Heart right ventricle (tissue), 16 donors: Measurements from ENCODE around the gene LIMCH1. TPM values are rescaled to one million over a fixed set of nuclear protein-coding genes. Genes with fewer than 3 reads are reported as not detected.
"Not testable (repeated sequence)": the region's sequence is repeated elsewhere in the genome, so short reads cannot be mapped to it uniquely, and the experiment has no call there.

Source experiments
- ATAC-seq, 8 donors: fragments of 200-7000 bp; cut with Tn5 transposase; one replicate each; pipeline ENCODE4 v1.9.1; 2020; ENCODE audit warnings: mild to moderate bottlenecking in 8 of 8, moderate library complexity in 8 of 8, moderate number of reproducible peaks in 1 of 8
- DNase-seq, 2 donors: peaks; one replicate each; pipeline ENCODE4 v3.0.0-alpha.2; 2020
- H3K27ac ChIP-seq, 10 donors: fragments of 200-600 bp; sonication (generic) in 2 of 10; one replicate each; pipeline versions ENCODE4 v1.5.0 to v1.8.0; 2020 to 2022; ENCODE audit warnings: mild to moderate bottlenecking in 3 of 10
- H3K27me3 ChIP-seq, 7 donors: fragments of 200-600 bp; one replicate each; pipeline ENCODE4 v1.8.0; 2021 to 2022; ENCODE audit warnings: mild to moderate bottlenecking in 2 of 7
- H3K36me3 ChIP-seq, 9 donors: fragments of 200-600 bp; sonication (generic) in 1 of 9; one replicate each; pipeline versions ENCODE4 v1.5.0 to v1.8.0; 2020 to 2022; ENCODE audit warnings: mild to moderate bottlenecking in 2 of 9
- H3K4me1 ChIP-seq, 9 donors: fragments of 200-600 bp; sonication (generic) in 1 of 9; one replicate each; pipeline versions ENCODE4 v1.5.0 to v1.8.0; 2020 to 2022; ENCODE audit warnings: mild to moderate bottlenecking in 4 of 9
- H3K4me3 ChIP-seq, 10 donors: fragments of 200-600 bp; sonication (generic) in 2 of 10; one replicate each; pipeline versions ENCODE4 v1.5.0 to v1.8.0; 2020 to 2022; ENCODE audit warnings: mild to moderate bottlenecking in 7 of 10, moderate library complexity in 2 of 10
- H3K9me3 ChIP-seq, 11 donors: fragments of 200-600 bp in 10 of 11; sonication (generic) in 2 of 11; one replicate each; pipeline versions ENCODE4 v1.5.0 to v1.8.0; 2013 to 2022; ENCODE audit warnings: mild to moderate bottlenecking in 2 of 11, control low read depth in 1 of 11, moderate library complexity in 1 of 11
- CTCF ChIP-seq, 9 donors: fragments of 200-600 bp; sonication (generic) in 2 of 9; IDR thresholded peaks; one replicate each; pipeline versions ENCODE4 v1.5.0 to v1.8.0; 2021 to 2022; ENCODE audit warnings: antibody characterized with exemption in 9 of 9, mild to moderate bottlenecking in 5 of 9, moderate library complexity in 1 of 9
- WGBS, 2 donors: extraction: QIAGEN DNeasy Blood & Tissue Kit; methylation state at CpG; one replicate each; pipeline ENCODE4 v1.1.7; 2013; ENCODE audit warnings: inconsistent platforms in 1 of 2; 5-methylcytosine and 5-hydroxymethylcytosine counted together
- intact Hi-C, 10 donors: fragments of 100-400 bp; cut with DNase I; formaldehyde crosslinking; loops; one replicate each; pipeline versions ENCODE4 v1.11.1 to v1.14.2; 2022
- polyA plus RNA-seq, 2 donors: library from polyadenylated mRNA; stranded (reverse); fragments of 200-250 nt; gene quantifications; one replicate each; pipeline ENCODE4 v1.2.3, GENCODE V29; 2013
- total RNA-seq, 10 donors: library from RNA; stranded (reverse); fragmentation: NEBNext Ultra II Directional in 3 of 10; extraction: Animal tissue kit (Norgen Biotek cat#: 25700) in 3 of 10; gene quantifications; one replicate each; pipeline versions ENCODE4 v1.2.1 to v1.2.4, GENCODE V29; 2021 to 2023
- donor health status: Arrhythmogenic right ventricular cardiomyopathy.
- donor health status: ischemic (EF 13 %, LVEDD 7.1; RV severe dilation, severe dysfunction).
- donor health status: healthy with polysubstance abuse.
- donor health status: DM: no; HTN: yes; CAD: no.
- donor health status: DM: no; HTN: no; CAD: no.
- donor health status: ischemic (EF 25% LVEDD 6.9; RV normal size, moderate dysfunction).
- donor health status: ischemic (EF 25% LVEDD 5.7; RV mildly dilated, moderate dysfunction).
- donor health status: healthy.
- donor health status: DM: yes; HTN: yes; CAD: no.
- donor health status: Ischemic cardiomyopathy.
- donor health status: ischemic (EF 35%, LVEDD 5.7; RV mildly dilated, moderate dysfunction).
- donor health status: nonischemic (EF 11% LVEDD 7.7; RV severe dilation, severe dysfunction).
- donor health status: DM: yes; HTN: yes; CAD: no.
- donor health status: PGD.
- donor health status: ischemic (EF 29% LVEDD 5.4; RV normal size, mild dysfunction).
- donor health status: nonischemic (EF 23%, LVEDD 6.1; RV moderate dilation, normal function).

Gene LIMCH1
- total and polyA plus RNA-seq, 12 donors = 28.4 to 410 (median 280) TPM

- intact Hi-C loops = no loop called here
- no peaks in the 10 kb centered on the region for H3K4me1 ChIP-seq
- ATAC-seq = no peak
- no peaks in the 10 kb centered on the region for H3K9me3 ChIP-seq
- H3K27me3 ChIP-seq = peaks cover 0 to 51% (median 16%) of the 10 kb centered on the region in 7 donors
- H3K4me3 ChIP-seq = no peak overlapping the region
- H3K27ac ChIP-seq = no peak overlapping the region
- DNase-seq = no peak
- no peaks in the 10 kb centered on the region for H3K36me3 ChIP-seq
- no peak for TF ChIP-seq CTCF (IDR thresholded peaks at IDR 0.05)
- 64 to 69% methylated on average over 5 of the region's 5 CpGs for WGBS, 2 donors
Observed at GRCh38 chr4:41709844-41710481, 172.0 kb downstream of the LIMCH1 start.

- DNase-seq, H3K9me3 ChIP-seq, H3K4me3 ChIP-seq, ATAC-seq, H3K36me3 ChIP-seq, H3K4me1 ChIP-seq, intact Hi-C loops, H3K27ac ChIP-seq: not testable (repeated sequence)
- peaks cover 0 to 68% (median 21%) of the 10 kb centered on the region in 7 donors for H3K27me3 ChIP-seq
- WGBS, 2 donors = 91 to 96% methylated on average over 2 of the region's 2 CpGs
Observed at GRCh38 chr4:41711654-41712053, 173.7 kb downstream of the LIMCH1 start.

- Histone ChIP-seq H3K36me3 (no peaks in the 10 kb centered on the region), H3K9me3 (no peaks in the 10 kb centered on the region), H3K27ac (no peak overlapping the region), H3K27me3 (peaks cover 0 to 75% (median 21%) of the 10 kb centered on the region in 7 donors), H3K4me1 (no peaks in the 10 kb centered on the region), H3K4me3 (no peak overlapping the region)
- ATAC-seq (no peak), DNase-seq (no peak)
- intact Hi-C loops = no loop called here
- WGBS, 2 donors = 80 to 81% methylated on average over 3 of the region's 3 CpGs
- TF ChIP-seq CTCF (IDR thresholded peaks at IDR 0.05) = no peak
Observed at GRCh38 chr4:41712425-41712824, 174.5 kb downstream of the LIMCH1 start.

GRCh38 chr4:41713768-41714167 is 175.8 kb downstream of the LIMCH1 start:
- H3K27me3 ChIP-seq = peaks cover 0 to 81% (median 33%) of the 10 kb centered on the region in 7 donors
- no peak for TF ChIP-seq CTCF (IDR thresholded peaks at IDR 0.05)
- no peaks in the 10 kb centered on the region for H3K4me1 ChIP-seq
- no peaks in the 10 kb centered on the region for H3K36me3 ChIP-seq
- no peak overlapping the region for H3K27ac ChIP-seq
- 64 to 68% methylated on average over 1 of the region's 1 CpG for WGBS, 2 donors
- H3K9me3 ChIP-seq = no peaks in the 10 kb centered on the region
- no peak for ATAC-seq
- intact Hi-C loops = no loop called here
- no peak overlapping the region for H3K4me3 ChIP-seq
- no peak for DNase-seq

- Histone ChIP-seq H3K27me3 (peaks cover 0 to 80% (median 39%) of the 10 kb centered on the region in 7 donors), H3K4me3 (no peak overlapping the region), H3K27ac (no peak overlapping the region), H3K9me3 (no peaks in the 10 kb centered on the region), H3K36me3 (no peaks in the 10 kb centered on the region), H3K4me1 (no peaks in the 10 kb centered on the region)
- DNase-seq (no peak), ATAC-seq (no peak)
- 72 to 81% methylated on average over 6 of the region's 6 CpGs for WGBS, 2 donors
- no peak for TF ChIP-seq CTCF (IDR thresholded peaks at IDR 0.05)
- intact Hi-C loops = no loop called here
Observed at GRCh38 chr4:41714364-41715000, 176.5 kb downstream of the LIMCH1 start.
